SH-SY5Y (cell line): Measurements from ENCODE around the gene CDC42BPB.

Experiments used
- GATA2 ChIP-seq: IDR thresholded peaks from 2 replicates; pipeline ENCODE4 v1.6.1; 2011; ENCODE audit warnings: mild to moderate bottlenecking, low read depth, low read length
- GATA3 ChIP-seq: IDR thresholded peaks from 2 replicates; pipeline ENCODE4 v1.6.1; 2011; ENCODE audit warnings: low read depth, mild to moderate bottlenecking, low read length, moderate library complexity

Gene CDC42BPB

DNA sequence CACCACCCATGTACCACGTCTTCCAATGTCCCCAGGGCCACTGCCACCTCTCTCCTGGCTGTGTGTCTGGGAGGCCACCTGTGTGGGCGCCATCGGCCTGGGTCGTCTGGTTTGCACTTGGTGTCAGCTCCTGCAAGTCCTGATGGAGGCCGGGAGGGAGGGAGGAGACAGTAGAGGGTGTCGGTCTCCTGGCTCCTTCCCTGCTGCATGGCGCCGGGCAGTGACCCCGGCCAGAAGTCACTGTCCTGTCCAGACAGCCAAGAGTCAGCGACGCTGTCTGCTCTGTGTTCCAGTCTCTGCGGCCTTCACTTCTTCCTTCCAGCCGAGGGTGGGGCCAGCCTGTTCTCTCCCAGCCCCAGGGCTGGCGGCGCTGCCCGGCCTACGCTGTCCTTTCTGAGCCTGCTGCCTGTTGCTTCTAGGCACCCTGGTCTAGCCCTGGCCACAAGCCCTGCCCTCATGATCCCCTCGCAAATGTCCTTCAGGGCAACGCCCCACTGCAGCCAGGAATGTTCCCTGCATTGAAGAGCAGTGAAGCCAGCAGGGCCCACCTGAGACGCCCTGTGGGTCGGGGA, 13.7 kb upstream of the CDC42BPB start:
- TF ChIP-seq GATA2: no peak
- no peak for TF ChIP-seq GATA3

DNA sequence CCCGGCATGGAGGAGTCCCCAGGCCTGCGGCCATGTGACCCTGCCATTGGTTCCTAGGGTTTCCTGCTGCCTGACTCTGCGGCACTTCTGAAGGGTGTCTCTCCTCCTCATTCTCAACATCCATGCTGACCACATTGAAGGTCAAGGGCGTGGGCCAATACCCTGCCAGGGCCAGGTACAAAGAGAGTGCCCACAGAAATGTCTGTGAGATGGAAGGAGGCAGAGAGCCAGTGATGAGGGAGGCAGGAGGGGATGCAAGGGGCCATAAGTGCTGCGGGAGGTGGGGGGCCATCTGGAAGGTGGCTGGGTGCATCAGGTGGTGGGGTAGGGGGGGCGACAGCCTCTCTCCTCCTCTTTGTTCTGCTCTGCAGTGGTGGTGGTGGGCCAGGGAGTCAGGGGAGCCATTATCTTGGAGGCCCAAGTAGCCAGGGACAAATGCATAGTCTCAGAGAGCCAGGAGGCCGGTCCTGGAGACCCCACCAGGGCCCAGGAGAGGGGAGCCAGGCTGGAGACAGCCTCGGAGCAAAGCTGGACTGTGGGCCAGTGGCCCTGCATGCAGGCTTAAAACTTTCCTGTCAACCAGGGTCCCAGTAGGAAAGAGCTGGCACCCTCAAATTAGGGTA, 13.0 kb upstream of the CDC42BPB start:
- TF ChIP-seq GATA3: no peak
- no peak for TF ChIP-seq GATA2

DNA sequence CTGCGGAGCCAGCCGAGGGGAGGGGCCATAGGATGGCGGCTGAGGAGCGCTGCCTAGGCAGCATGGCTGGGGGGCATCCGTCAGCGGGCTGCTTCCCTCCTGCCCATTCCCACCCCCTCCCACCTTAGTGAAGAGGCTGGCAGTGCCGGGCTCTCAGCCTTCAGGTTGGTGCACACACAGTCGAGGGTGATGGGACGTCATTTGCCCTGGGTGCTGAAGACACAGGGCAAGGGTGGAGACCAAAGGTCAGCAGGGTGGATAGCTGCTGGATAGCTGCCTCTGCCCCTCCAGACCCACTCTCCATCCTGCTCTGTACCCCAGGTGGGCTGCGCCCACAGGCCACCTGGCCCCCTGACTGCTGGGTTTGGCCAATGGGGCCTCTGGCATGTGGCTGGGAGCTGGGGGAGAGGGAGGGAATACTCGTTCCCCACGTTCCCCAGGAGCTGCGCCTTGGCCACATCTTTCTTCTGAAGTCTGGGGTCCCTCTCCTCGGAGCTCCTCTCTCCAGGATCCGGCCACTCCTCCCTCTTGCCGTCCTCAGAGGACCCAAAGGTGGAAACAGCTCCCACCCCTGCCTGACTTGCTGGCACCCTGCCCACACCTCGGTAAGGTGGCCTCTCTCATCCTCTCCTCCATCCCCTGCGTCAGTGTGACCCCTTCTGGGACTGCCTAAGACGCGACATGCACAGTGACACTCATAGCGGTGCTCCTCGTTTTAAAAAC, 11.2 kb upstream of the CDC42BPB start:
- TF ChIP-seq GATA3 (no peak), GATA2 (no peak)

DNA sequence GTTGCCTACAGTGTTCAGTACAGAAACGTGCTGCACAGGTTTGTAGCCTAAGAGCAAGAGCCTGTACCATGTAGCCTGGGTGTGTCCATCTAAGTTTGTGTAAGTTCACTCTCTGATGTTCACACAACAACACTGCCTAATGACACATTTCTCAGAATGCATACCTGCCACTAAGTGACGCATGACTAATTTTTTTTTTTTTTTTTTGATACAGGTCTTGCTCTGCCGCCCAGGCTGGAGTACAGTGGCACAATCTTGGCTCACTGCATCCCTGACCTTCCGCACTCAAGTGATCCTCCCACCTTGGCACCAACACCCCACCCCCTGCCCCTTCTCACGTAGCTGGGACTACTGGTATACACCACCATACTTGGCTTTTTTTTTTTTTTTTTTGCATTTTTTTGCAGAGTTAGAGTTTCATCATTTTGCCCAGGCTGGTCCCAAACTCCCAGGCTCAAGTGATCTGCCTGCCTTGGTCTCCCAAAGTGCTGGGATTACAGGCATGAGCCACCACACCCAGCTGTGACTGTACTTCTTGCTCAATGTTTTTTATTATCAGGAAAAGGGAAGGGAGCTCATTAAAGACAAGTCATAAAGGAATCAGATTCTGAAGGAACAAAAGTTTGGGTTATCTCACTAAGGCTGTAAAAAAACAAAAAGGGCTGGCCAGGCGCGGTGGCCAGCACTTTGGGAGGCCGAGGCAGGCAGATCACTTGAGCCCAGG, 10.0 kb upstream of the CDC42BPB start:
- TF ChIP-seq GATA2 (no peak), GATA3 (no peak)

DNA sequence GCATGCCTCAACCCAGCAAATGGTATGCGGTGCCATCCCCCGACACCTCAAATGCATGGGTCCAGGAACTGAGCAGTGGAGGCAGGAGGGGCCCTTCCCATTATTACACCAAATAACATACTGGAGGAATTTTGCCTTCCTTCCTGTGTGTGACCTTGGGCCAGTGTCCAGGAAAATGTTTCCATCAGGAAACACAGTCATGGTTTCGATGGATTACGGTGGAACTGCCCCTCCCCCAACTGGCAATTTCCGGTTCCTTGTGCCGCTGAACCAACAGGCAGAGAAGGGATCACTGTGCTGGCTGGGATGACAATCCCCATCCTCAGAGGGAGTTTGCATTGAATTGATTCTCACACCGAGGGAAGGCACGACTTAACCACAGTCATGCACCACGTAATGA, 9.1 kb upstream of the CDC42BPB start:
- no peak for TF ChIP-seq GATA2

DNA sequence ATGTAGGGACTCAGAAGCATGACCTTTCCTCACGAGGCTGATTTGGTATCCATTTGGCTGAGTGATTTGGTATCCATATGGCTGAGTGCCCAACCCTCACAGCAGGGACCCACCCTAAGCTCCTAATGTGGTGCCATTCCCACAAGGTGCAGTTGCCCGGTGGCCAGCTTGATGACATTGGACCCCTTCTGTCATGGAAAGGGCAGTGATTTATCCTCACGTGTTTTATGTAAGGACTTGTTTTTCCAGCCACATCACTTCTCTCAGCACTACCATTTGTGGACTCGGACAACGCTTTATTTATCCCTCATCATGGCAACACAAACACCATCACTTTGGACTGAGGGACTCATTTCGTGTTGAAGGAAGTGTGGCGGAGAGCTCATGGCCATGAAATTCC, 8.5 kb upstream of the CDC42BPB start:
- TF ChIP-seq GATA2 (no peak), GATA3 (no peak)

DNA sequence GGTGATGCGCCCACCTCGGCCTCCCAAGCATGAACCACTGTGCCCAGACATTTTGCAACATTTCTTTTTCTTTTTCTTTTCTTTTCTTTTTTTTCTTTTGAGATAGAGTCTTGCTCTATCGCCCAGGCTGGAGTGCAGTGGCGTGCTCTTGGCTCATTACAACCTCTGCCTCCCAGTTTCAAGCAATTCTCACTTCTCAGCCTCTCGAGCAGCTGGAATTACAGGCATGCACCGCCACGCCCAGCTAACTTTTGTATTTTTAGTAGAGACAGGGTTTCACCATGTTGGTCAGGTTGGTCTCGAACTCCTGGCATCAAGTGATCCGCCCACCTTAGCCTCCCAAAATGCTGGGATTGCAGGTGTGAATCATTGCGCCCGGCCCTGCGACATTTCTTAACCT, 7.6 kb upstream of the CDC42BPB start:
- TF ChIP-seq GATA3 (no peak), GATA2 (no peak)

DNA sequence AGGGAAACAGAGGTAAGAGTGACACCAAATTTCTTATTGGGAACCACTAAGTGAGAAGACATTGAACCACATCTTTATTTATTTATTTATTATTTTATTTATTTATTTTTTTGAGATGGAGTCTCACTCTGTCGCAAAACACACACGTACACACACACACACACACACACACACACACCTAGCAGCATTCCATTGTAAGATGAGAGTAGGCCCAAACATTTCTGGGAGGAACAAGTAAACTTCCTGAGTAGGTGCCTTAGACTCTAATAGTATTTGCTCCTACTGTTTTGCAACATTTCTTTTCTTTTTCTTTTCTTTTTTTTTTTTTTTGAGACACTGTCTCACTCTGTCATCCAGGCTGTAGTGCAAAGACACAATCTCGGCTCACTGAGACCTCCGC, 7.1 kb upstream of the CDC42BPB start:
- TF ChIP-seq GATA3 (no peak), GATA2 (no peak)

DNA sequence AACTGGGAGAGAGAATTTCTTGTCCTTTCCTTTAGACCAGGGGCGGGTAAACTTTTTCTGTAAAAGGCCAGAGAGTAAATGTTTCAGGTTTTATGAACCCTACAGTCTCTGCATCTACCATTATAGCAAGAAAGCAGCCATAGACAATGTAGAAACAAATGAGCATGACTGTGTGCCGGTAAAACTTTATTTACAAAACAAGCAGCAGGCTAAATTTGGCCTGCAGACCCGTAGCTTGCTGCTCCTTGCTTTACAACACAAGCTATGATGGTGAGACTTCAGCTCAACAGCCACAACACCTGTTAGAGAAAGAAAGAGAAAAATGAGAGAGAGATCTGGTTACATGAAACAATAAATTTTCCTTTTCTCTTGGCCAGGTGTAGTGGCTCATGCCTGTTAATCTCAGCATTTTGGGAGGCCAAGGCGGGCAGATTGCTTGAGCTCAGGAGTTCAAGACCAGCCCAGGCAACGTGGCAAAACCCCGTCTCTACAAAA, 4.2 kb upstream of the CDC42BPB start:
- no peak for TF ChIP-seq GATA3
- no peak for TF ChIP-seq GATA2

DNA sequence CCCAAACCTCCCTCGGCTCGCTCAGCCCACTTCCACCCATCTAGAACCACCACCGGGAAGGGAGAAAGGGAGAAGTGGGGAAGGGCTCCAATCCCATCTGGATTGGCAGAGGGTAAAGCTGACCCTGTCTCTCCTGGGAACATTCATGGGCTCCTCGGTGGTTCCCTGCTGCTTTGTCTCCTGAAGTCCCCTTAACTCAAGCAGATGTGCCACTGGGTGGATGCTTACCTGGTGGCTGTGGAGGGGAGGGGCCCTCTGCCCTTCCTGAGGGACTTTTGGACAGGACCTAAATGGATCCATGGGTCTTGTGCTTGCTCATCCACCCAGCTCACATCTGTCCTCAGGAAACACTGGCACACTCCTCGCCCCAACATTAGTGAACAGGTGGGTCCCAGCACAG, 2.2 kb upstream of the CDC42BPB start:
- TF ChIP-seq GATA3: no peak
- no peak for TF ChIP-seq GATA2

DNA sequence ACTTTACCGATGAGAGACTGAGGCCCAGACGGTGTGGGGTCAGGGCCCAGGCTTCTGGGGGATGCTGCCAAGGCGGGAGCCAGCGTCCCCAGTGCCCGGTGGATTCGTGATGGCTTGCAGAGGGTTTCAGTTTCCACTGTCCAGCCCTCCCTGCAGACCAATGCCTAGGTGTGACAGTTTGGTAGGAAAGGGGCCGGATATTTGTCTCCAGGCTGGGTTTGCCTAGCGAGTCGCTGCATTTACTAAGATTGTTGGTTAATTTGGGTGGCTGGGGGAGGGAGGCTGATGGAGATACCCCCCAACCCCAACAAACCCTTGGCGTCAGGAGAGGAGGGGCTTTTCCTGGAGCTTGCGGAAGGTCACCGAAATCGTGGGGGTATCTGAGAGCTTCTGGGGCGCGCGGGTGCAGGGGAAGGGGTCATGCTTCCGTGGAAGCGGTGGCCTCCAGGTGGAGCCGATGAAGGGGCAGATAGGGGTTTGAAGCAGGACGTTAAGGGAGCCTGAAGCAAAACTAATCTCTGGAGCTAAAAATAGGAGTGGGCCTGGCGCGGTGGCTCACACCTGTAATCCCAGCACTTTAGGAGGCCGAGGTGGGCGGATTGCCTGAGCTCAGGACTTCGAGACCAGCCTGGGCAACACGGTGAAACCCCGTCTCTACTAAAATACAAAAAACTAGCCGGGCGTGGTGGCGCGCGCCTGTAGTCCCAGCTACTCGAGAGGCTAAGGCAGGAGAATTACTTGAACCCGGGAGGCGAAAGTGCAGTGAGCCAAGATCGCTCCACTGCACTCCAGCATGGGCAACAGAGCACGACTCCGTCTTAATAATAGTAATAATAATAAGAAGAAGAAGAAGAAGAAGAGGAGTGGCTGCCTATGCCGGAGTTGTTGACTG, 1.1 kb upstream of the CDC42BPB start:
- no peak for TF ChIP-seq GATA3
- no peak for TF ChIP-seq GATA2

DNA sequence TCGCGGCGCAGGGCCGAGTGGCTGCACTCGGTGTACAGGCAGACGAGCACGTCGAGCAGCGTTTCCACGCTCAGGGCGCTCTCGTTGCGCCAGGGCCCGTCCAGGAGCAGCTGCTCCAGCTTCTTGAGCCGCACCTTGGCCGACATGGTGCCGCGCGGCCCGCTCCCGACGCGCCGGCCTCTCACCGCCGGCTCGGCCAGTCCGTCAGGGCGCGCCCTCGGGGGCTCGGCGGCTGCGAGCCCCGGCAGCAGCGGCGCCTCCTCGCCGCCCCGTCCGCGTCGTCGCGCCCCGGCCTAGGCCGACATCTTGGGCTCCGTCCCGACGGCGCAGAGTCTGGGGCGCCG, 349 bp downstream of the CDC42BPB start:
- TF ChIP-seq GATA2: no peak
- no peak for TF ChIP-seq GATA3

DNA sequence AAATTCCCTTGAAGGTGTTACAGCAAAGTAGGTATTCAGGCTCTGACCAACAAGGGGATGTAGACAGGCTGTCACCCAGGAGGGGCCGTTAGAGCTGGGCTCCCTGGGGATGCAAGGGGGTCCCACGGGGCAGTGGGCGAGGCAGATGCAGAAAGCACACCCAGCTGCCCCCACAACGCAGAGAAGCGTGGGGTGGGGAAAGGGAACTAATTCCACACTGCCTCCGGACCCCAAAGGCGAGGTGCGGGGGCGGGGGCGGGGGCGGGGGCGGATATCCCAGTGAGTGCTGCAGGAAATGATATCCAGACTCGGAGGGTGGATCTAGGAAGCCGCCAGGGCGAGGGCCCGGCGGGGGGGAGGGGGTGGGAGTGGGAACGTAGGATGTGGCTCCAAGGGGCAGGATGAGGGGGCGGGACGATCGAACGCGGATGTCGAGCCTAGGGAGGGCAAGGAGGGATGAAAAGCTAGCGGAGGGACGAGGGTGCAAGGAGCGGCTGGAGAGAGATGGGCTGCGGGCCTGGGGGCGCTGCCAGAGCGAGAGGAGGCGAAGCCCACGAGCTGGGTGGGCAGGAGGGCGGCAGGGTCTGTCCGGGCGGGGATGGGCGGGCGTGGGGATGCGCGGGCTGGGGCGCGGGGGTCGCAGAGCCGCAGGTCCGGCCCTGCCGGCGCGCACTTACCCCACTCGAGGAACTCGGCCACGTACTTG, 874 bp downstream of the CDC42BPB start:
- TF ChIP-seq GATA3: no peak
- no peak for TF ChIP-seq GATA2

DNA sequence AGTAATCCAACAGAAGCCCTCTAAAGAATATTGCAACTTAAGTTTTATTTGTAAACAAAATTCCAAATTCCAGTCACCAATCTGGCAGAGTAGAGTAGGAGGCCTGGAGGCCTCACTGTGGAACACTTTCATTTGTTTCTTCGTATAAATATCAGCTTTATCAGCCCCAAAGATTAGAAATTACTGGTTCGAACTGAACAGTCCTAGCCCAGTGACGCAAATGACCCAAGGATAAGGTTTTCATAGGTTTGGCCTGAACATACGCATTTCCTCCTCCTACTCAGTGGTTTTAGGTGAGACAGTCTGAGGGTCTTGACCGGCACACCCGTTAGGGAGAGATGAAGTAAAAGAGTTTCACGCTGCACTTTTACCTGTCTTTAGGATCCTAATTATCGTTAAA, 1.7 kb downstream of the CDC42BPB start:
- TF ChIP-seq GATA2: no peak
- no peak for TF ChIP-seq GATA3
